ENCODE measurements around the gene EEA1. TPM values are rescaled to one million over a fixed set of nuclear protein-coding genes. Genes with fewer than 3 reads are reported as not detected.

Gene EEA1
- total and polyA plus RNA-seq, 9 donors = 5.0 to 41.1 (median 32.1) TPM

- intact Hi-C loops (cut with DNase I) = no loop called here
- TF ChIP-seq CTCF (IDR thresholded peaks at IDR 0.05) (no peak), POLR2A (IDR thresholded peaks at IDR 0.05) (no peak), EP300 (IDR thresholded peaks at IDR 0.05) (no peak)
- Histone ChIP-seq H3K4me1 (ENCODE audit: insufficient read depth) (no peaks in the 10 kb centered on the region), H3K27ac (no peak overlapping the region), H3K36me3 (no peaks in the 10 kb centered on the region), H3K4me3 (no peak overlapping the region), H3K9me3 (no peaks in the 10 kb centered on the region), H3K27me3 (no peaks in the 10 kb centered on the region)
- 93 to 94% (median 94%) methylated on average over 4 of the region's 4 CpGs for WGBS, 3 donors
- DNase-seq = no peak
These were observed 100.5 kb downstream of the EEA1 start for GRCh38 chr12:92828565-92828964.

DNA sequence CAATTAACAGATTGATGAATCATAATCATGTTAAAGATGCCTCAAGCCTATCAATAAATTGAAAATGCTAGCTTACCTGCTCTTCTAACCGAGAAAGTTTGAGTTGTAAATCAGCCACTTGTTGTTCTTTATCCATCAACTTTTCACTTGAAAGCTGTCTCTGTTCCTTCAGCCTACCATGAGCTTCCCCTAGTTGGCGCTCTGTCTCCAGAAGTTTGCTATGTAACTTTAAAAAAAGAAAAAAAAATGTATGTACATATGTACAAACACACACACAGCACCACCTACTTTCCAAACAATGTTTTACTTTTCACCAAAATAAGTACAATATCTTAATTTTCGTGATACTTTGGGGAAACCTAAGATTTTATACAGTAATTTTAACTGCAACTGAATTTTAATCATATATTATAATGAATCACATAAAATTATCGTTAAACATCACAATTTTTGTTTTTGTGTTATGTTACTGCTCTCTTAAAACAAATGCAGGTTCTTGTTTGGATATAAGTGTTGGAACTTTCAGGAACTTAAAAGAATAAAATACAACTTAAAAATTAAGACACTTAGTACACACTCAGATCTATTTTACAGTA lies 101.2 kb downstream of the EEA1 start:
- intact Hi-C loops (cut with DNase I) = no loop called here
- Histone ChIP-seq H3K36me3 (no peaks in the 10 kb centered on the region), H3K4me3 (no peak overlapping the region), H3K27ac (no peak overlapping the region), H3K27me3 (no peaks in the 10 kb centered on the region), H3K4me1 (ENCODE audit: insufficient read depth) (no peaks in the 10 kb centered on the region), H3K9me3 (no peaks in the 10 kb centered on the region)
- no peak for DNase-seq
- 83 to 89% (median 88%) methylated on average over 4 of the region's 4 CpGs for WGBS, 3 donors
- no peak for TF ChIP-seq EP300 (IDR thresholded peaks at IDR 0.05)
- no peak for TF ChIP-seq CTCF (IDR thresholded peaks at IDR 0.05)
- TF ChIP-seq POLR2A (IDR thresholded peaks at IDR 0.05) = no peak

DNA sequence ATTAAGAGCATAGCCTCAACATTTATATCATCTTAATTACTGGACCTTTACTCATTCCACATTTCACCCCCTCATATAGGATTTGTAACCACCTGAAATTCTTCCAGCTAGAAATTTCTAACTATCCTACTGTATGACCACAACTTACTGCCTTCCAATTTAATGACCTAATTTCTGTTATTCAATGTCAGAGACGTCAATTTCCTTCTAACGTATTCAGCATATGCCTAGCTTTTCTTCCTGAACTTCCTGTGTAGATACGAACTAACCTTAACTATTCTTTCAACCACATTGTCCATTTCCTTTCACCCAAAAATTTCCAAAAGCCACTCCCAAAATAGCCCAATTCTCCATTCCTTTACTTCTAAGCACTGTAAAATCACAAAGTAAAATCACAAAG lies 108.0 kb downstream of the EEA1 start:
- H3K27me3 ChIP-seq = no peaks in the 10 kb centered on the region
- WGBS, 3 donors = 88 to 93% (median 89%) methylated on average over 3 of the region's 3 CpGs
- intact Hi-C loops (cut with DNase I) = no loop called here
- H3K27ac ChIP-seq = no peak overlapping the region
- no peak for DNase-seq
- H3K4me1 ChIP-seq (ENCODE audit: insufficient read depth) = no peaks in the 10 kb centered on the region
- no peak for TF ChIP-seq POLR2A (IDR thresholded peaks at IDR 0.05)
- no peak for TF ChIP-seq EP300 (IDR thresholded peaks at IDR 0.05)
- TF ChIP-seq CTCF (IDR thresholded peaks at IDR 0.05) = no peak
- H3K4me3 ChIP-seq = no peak overlapping the region
- no peaks in the 10 kb centered on the region for H3K9me3 ChIP-seq
- no peaks in the 10 kb centered on the region for H3K36me3 ChIP-seq

DNA sequence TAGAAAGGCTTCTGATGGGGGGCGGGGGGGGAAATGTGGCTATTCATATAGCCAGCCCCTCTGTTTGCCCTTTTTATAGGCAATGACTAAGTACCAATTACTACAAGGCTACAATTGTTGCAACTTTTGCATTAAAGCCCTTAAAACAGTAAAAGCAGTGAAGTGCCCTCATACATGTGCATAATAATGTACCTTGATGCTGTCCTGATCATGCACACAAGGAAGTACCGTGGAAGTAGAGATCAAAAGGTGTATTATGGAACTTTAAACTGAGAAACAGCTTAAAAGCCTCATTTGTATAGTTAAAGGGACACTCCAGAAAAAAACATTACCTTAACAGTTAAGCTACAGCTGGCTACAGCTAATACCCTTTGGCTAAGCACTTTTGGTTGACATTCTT lies 114.5 kb downstream of the EEA1 start:
- H3K27ac ChIP-seq = no peak overlapping the region
- 84 to 93% (median 87%) methylated on average over 2 of the region's 2 CpGs for WGBS, 3 donors
- no peak for DNase-seq
- H3K4me1 ChIP-seq (ENCODE audit: insufficient read depth) = no peaks in the 10 kb centered on the region
- no peak for TF ChIP-seq EP300 (IDR thresholded peaks at IDR 0.05)
- no peak for TF ChIP-seq CTCF (IDR thresholded peaks at IDR 0.05)
- TF ChIP-seq POLR2A (IDR thresholded peaks at IDR 0.05) = no peak
- intact Hi-C loops (cut with DNase I) = no loop called here
- H3K36me3 ChIP-seq = no peaks in the 10 kb centered on the region
- no peaks in the 10 kb centered on the region for H3K27me3 ChIP-seq
- H3K9me3 ChIP-seq = no peaks in the 10 kb centered on the region
- H3K4me3 ChIP-seq = no peak overlapping the region
